GM18505 (cell line): ENCODE results near the gene TMEM151B.

Experiments used
- ATAC-seq: cut with Tn5 transposase; IDR thresholded peaks from one replicate; pipeline ENCODE4 v1.9.1; 2021; ENCODE audit not compliant: unreplicated experiment
- POLR2A ChIP-seq: IDR thresholded peaks from 4 replicates; pipeline ENCODE4 v1.6.1; 2011; ENCODE audit warnings: borderline replicate concordance; ENCODE audit not compliant: insufficient read depth, insufficient read length; ENCODE audit errors: extremely low read depth

TMEM151B gene

GRCh38 chr6:44294832-44295791, 24.9 kb downstream of the TMEM151B start:
- no peak for ATAC-seq
- no peak for TF ChIP-seq POLR2A

DNA sequence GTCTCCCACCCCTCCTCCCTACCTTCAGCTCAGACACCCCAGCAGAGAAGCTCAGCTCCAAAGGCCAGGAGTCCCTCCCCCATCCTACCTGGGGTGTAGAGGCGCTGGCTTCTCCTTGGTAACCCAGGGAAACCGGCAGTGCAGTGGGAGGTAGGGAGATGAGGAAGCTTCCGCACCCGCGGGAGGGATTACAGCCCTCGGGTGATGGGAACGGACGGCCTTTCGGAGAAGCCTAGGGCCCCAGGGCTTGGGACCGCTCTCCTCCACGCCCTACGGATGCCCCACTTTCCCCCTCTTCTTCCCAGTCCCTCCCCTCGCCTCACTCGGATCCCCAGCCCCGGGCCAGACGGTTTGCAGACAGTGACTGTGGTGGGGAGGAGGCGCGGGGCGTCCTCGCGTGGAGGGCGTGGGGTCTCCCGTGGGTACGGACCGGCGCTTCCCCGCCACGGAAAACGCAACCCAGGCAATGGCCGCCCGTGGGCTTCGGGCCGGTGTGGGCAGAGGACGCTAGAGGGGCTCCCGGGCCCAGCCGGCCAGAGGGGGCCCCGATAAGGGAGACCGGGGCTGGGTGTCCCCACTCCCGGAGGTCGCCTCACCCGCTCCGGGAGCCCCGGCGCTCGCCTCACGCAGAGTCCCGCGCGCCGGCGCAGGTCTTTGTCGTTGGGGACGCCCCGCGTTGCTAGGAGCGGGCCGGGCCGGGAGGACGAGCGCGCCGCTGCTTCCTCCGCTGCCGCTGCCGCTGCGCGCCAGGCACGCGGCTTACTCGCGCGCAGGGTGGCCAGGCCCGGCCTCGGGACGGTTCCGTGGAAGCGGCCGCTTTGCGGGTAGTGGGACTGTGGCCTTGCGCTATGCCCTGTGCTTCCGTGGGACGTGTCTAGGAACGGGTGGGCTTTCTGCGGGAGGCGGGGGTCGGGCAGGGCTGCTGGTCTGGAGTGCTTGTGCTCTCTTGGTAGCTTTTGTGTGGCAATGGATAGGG, 27.1 kb downstream of the TMEM151B start:
- ATAC-seq: no peak

GRCh38 chr6:44298055-44298803, 28.0 kb downstream of the TMEM151B start:
- no peak for TF ChIP-seq POLR2A
- no peak for ATAC-seq

More for the DNA sequence above, 27.1 kb downstream of the TMEM151B start:
- no peak for TF ChIP-seq POLR2A

GRCh38 chr6:44298864-44299263, 28.6 kb downstream of the TMEM151B start:
- no peak for TF ChIP-seq POLR2A
- no peak for ATAC-seq

DNA sequence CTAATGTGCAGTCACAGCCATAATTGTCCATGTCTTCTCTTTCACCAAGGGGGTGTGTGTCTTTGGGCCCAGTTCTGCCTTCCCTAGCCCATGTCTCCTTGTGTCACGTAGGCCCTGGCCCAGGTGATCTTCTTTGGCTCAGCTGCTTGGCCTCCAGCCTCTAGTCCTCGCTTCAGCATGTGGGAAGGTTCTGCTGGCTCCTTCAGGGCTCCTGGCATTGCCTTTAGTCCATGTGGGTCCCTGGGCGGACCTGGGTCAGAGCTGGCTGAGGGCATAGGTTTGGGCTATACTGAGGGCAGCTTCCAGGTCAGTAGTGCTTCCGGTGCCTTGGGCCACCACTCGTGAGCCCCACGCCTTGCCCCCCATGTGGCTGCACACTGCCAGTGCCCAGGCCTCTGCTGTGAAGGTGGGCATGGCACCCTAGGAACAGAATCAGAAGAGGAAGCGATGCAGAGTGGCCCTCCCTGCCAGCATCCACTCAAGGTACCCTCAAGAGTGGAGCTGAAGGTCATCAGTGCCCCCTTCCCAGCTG, 30.1 kb downstream of the TMEM151B start:
- no peak for TF ChIP-seq POLR2A
- no peak for ATAC-seq

DNA sequence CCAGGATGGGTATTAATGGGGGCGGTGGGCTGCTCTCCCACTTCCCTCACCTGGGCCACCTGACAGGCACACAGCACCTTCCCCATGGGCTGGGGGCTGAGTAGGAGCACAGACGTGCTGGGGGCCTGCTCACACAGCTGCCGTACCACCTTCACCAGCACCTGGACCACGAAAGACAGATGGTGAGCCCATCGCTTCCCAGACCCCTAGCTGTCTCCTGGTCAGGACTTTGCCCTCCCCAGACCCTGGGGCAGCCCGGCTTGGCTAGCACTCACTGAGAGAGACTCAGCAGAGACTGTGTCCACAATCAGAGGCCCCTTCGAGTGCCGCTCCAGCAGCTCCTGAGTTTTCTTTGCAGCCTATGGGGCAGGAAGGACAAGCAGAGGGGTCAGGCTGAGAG, 30.9 kb downstream of the TMEM151B start:
- no peak for ATAC-seq
- no peak for TF ChIP-seq POLR2A

DNA sequence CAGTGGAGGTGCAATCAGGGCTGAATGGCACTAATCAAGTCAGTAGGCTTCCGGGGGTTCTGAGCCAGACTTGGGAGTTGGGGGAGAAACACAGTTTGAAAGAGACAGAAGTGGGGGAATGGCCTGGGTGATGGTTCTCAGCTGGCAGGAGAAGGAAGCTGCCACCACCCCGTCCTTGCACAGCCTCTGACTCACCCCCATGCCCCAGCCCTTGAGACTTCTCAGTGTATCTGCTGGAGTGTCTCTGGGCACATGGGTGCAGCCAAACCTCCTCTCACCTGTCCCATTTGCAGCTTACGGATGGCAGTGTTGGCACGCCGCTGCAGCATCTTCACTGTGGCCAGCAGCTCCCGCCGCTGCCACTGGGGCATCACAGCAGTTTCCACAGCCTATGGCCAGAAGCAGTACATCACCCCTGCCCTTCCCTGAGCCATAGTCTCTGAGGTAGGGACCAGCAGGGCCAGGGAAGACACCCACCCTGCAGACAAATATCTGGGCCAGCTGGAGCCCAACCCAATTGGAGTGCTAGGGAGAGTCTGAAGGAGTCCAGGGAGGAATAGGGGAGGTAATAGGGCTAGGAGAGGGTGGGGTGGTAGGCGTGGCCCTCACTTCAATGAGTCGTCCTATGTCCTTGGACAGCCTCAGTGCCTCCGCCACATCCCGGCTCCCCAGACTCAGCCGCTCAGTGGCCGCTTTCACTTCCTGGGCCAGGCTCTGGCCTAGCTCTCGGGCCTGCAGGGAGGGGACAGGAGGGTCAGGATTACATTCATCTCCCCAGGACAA, 31.7 kb downstream of the TMEM151B start:
- ATAC-seq: no peak
- TF ChIP-seq POLR2A: no peak

DNA sequence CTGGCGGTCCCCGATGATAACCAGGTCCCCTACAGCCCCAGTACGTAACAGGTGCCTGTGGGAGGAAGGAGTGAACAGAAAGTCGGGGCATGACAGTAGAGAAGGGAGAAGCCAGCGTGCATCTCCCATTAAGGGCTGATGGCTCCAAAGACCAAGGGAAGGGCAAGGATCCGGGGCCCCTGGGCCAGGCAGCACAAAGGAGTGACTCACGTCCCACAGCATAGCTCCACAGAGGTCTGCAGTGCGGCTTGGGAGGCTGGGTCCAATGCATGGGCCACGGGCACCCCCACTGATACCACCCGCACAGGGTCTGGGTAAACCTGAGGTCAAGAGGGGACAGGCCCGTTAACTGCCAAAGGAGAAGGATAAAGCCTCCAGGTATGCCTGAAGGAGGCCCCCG, 32.6 kb downstream of the TMEM151B start:
- ATAC-seq: no peak
- TF ChIP-seq POLR2A: no peak

DNA sequence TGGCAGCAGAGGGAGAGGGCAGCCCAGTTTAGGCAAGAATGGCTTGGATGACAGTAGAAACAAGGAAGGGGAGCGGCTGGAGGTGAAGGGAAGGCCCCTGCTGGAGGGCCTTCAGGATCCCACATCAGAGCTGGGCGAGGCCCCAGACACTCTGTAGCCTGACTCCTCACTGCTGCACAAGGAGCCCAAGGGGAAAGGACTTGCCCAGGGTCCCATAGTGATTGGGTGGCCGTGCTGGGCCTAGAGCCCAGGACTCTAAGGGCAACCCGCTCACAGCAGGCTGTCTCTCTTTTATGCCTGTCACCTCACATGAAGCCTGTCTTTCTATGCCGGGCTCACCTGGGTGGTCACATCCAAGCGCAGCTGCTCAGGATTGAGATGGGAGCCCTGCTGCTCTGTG, 33.6 kb downstream of the TMEM151B start:
- no peak for ATAC-seq
- no peak for TF ChIP-seq POLR2A

DNA sequence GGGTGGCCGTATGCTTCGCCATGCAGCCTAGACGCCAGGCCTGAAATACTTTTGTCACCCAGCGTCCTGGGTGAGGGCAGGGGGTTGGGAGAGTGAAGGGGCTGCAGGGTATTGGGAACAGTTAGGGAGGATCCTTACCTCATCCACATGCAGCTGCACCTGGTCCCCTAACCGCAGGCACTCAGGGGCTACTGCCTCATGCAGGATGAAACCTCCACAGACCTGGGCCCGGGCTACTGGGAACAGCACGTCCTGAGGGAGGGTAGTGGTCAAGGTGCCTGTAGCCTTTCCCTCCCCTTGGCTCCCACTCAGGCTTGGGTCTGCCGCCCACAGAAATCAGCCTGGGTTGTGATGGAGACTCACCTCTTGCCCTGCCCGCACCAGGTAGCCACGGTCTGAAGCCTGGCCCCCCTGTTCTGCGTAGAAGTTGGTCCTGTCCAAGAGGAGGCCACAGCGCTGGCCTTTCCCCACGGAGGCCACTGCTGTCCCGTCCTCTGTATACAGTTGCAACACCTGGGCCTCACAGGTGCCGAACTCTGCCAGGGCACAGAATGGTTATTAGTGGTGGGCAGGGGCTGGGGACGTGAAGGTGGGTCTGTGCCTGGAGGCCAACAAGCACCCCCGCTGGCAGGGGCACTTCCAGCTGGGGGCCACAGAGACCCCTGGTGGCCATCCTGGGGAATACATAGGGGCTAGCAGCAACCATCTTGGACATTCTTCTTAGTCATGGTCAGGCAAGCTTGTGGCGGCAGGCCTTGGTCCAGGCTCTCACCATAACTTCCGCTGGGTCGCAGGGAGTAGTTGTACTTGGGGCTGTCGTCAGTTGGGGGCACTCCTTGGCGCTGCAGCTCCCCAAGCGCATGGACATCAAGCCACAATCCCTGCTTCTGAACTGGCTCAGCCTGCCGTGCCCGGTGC, 34.3 kb downstream of the TMEM151B start:
- ATAC-seq: no peak
- no peak for TF ChIP-seq POLR2A

GRCh38 chr6:44305200-44305725, 35.0 kb downstream of the TMEM151B start:
- no peak for ATAC-seq
- TF ChIP-seq POLR2A: no peak
